NCI-H446 treated with DMSO at 0.1 percent for 48 hours (cell line): Measurements from ENCODE around the gene VSIG10L2.

ENCODE experiments used
- DNase-seq: peaks from one replicate; lab custom pipeline; 2025; lab: John Stamatoyannopoulos, UW

Gene VSIG10L2

GRCh38 chr11:125929445-125930075 is 16.3 kb upstream of the VSIG10L2 start:
- DNase-seq, result no peak

- DNase-seq, result no peak
Observed at GRCh38 chr11:125930076-125930450, 15.8 kb upstream of the VSIG10L2 start.

- DNase-seq, result no peak
Observed at GRCh38 chr11:125931116-125931515, 14.7 kb upstream of the VSIG10L2 start.

GRCh38 chr11:125931668-125932067 is 14.2 kb upstream of the VSIG10L2 start:
- DNase-seq, result no peak

- DNase-seq, result no peak
Observed at GRCh38 chr11:125932301-125932700, 13.5 kb upstream of the VSIG10L2 start.

- DNase-seq, result no peak
Observed at GRCh38 chr11:125933030-125933813, 12.6 kb upstream of the VSIG10L2 start.

- no peak for DNase-seq
Observed at GRCh38 chr11:125934473-125934872, 11.4 kb upstream of the VSIG10L2 start.

- no peak for DNase-seq
Observed at GRCh38 chr11:125935056-125935455, 10.8 kb upstream of the VSIG10L2 start.

GRCh38 chr11:125935618-125936199 is 10.1 kb upstream of the VSIG10L2 start:
- DNase-seq, result no peak

- no peak for DNase-seq
Observed at GRCh38 chr11:125938418-125938817, 7.4 kb upstream of the VSIG10L2 start.

GRCh38 chr11:125939081-125939521 is 6.7 kb upstream of the VSIG10L2 start:
- no peak for DNase-seq

- no peak for DNase-seq
Observed at GRCh38 chr11:125940145-125940544, 5.7 kb upstream of the VSIG10L2 start.

- DNase-seq, result no peak
Observed at GRCh38 chr11:125941267-125941618, 4.6 kb upstream of the VSIG10L2 start.

- no peak for DNase-seq
Observed at GRCh38 chr11:125941619-125942611, 3.9 kb upstream of the VSIG10L2 start.

GRCh38 chr11:125942771-125943428 is 2.9 kb upstream of the VSIG10L2 start:
- no peak for DNase-seq

GRCh38 chr11:125943661-125944349 is 2.0 kb upstream of the VSIG10L2 start:
- DNase-seq, result no peak

- no peak for DNase-seq
Observed at GRCh38 chr11:125944350-125945010, 1.4 kb upstream of the VSIG10L2 start.

GRCh38 chr11:125945011-125945796 is 640 bp upstream of the VSIG10L2 start:
- no peak for DNase-seq

GRCh38 chr11:125946712-125947418 is 1.0 kb downstream of the VSIG10L2 start:
- no peak for DNase-seq
